HG03139 (cell line): Measurements from ENCODE around the gene SEPTIN5.
"Not testable (repeated sequence)": the region's sequence is repeated elsewhere in the genome, so short reads cannot be mapped to it uniquely, and the experiment has no call there.

Experiments used
- ATAC-seq: cut with Tn5 transposase; IDR thresholded peaks from one replicate; pipeline ENCODE4 v1.9.1; 2021; ENCODE audit not compliant: unreplicated experiment

SEPTIN5 gene

GRCh38 chr22:19680287-19680881 is 33.9 kb upstream of the SEPTIN5 start:
- ATAC-seq, result no peak

GRCh38 chr22:19680911-19681862 is 33.1 kb upstream of the SEPTIN5 start:
- ATAC-seq, result no peak

GRCh38 chr22:19681863-19682245 is 32.4 kb upstream of the SEPTIN5 start:
- ATAC-seq, result no peak

- no peak for ATAC-seq
These were observed 27.4 kb upstream of the SEPTIN5 start for GRCh38 chr22:19686946-19687345.

- no peak for ATAC-seq
These were observed 26.6 kb upstream of the SEPTIN5 start for GRCh38 chr22:19687561-19688300.

- no peak for ATAC-seq
These were observed 25.7 kb upstream of the SEPTIN5 start for GRCh38 chr22:19688301-19689290.

- no peak for ATAC-seq
These were observed 24.9 kb upstream of the SEPTIN5 start for GRCh38 chr22:19689408-19689807.

- no peak for ATAC-seq
These were observed 23.1 kb upstream of the SEPTIN5 start for GRCh38 chr22:19691007-19691720.

GRCh38 chr22:19691721-19692341 is 22.5 kb upstream of the SEPTIN5 start:
- ATAC-seq, result no peak

GRCh38 chr22:19693581-19693980 is 20.7 kb upstream of the SEPTIN5 start:
- no peak for ATAC-seq

GRCh38 chr22:19693981-19694670 is 20.2 kb upstream of the SEPTIN5 start:
- no peak for ATAC-seq

GRCh38 chr22:19694696-19695095 is 19.6 kb upstream of the SEPTIN5 start:
- no peak for ATAC-seq

GRCh38 chr22:19696504-19697276 is 17.6 kb upstream of the SEPTIN5 start:
- no peak for ATAC-seq

- not testable (repeated sequence) for ATAC-seq
These were observed 16.4 kb upstream of the SEPTIN5 start for GRCh38 chr22:19697871-19698270.

GRCh38 chr22:19700790-19701419 is 13.4 kb upstream of the SEPTIN5 start:
- ATAC-seq, result no peak

- no peak for ATAC-seq
These were observed 12.7 kb upstream of the SEPTIN5 start for GRCh38 chr22:19701420-19702145.

GRCh38 chr22:19703869-19704268 is 10.4 kb upstream of the SEPTIN5 start:
- ATAC-seq, result no peak
